Measurements from ENCODE around the gene LEPR.
"Not testable (repeated sequence)": the region's sequence is repeated elsewhere in the genome, so short reads cannot be mapped to it uniquely, and the experiment has no call there.

LEPR gene

GRCh38 chr1:65440915-65441314 is 20.4 kb downstream of the LEPR start:
- DNase-seq: no peak

- no peak for DNase-seq
Observed at GRCh38 chr1:65441464-65441863, 21.0 kb downstream of the LEPR start.

GRCh38 chr1:65442442-65442841 is 22.0 kb downstream of the LEPR start:
- no peak for DNase-seq

GRCh38 chr1:65443647-65444046 is 23.2 kb downstream of the LEPR start:
- DNase-seq: no peak

GRCh38 chr1:65444128-65444640 is 23.7 kb downstream of the LEPR start:
- DNase-seq: no peak

- DNase-seq: no peak
Observed at GRCh38 chr1:65445837-65446236, 25.4 kb downstream of the LEPR start.

GRCh38 chr1:65449214-65449823 is 28.9 kb downstream of the LEPR start:
- no peak for DNase-seq

GRCh38 chr1:65455678-65456077 is 35.2 kb downstream of the LEPR start:
- DNase-seq: not testable (repeated sequence)

- no peak for DNase-seq
Observed at GRCh38 chr1:65456481-65456880, 36.0 kb downstream of the LEPR start.

GRCh38 chr1:65457868-65458267 is 37.4 kb downstream of the LEPR start:
- DNase-seq: no peak

- DNase-seq: no peak
Observed at GRCh38 chr1:65458730-65459396, 38.4 kb downstream of the LEPR start.

- DNase-seq: no peak
Observed at GRCh38 chr1:65459397-65459768, 38.9 kb downstream of the LEPR start.

- not testable (repeated sequence) for DNase-seq
Observed at GRCh38 chr1:65465837-65466236, 45.4 kb downstream of the LEPR start.

GRCh38 chr1:65467536-65467935 is 47.1 kb downstream of the LEPR start:
- DNase-seq: no peak

- no peak for DNase-seq
Observed at GRCh38 chr1:65469126-65469888, 48.8 kb downstream of the LEPR start.

GRCh38 chr1:65469889-65470340 is 49.4 kb downstream of the LEPR start:
- no peak for DNase-seq
